GM21390 (cell line): ENCODE measurements around the gene TMC1.
"Not testable (repeated sequence)": the region's sequence is repeated elsewhere in the genome, so short reads cannot be mapped to it uniquely, and the experiment has no call there.

Experiments used
- ATAC-seq: cut with Tn5 transposase; IDR thresholded peaks from one replicate; pipeline ENCODE4 v1.9.1; 2021; ENCODE audit not compliant: unreplicated experiment

The TMC1 gene

DNA sequence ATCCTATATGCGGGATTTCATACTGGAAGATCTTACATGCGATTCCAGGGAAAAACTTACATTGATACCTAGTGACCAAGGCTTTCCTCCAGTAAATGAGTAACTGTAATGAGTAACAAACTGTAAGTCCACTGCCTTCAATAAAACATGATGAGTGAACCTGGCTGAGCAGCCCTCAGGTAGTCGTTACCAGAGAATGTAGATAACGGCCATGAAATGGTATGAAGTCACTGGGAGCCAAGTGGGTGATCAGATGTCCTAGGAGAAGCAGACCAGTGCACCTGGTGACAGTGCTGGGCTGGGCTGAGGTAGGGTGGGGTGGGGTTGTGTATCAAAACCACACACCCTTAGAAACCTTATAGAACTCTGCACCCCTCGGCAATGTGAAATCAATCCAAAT, 227.9 kb downstream of the TMC1 start:
- ATAC-seq = no peak

DNA sequence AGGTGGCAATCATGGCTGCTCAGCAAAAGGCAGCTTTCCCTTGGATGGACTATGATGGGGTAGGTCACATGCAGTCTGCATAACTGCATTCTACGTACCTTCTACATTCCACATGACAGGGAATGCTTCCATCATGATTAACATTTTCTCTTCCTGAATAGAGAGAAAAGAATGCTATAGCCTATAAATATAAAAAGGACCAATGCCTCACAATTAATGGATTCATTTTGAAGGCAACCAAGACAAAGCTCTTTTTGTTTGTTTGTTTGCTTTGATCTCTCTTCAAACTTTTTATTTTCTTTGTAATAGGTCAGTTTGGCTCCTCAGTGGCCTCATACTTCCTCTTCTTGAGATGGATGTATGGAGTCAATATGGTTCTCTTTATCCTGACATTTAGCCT, 230.1 kb downstream of the TMC1 start:
- no peak for ATAC-seq

- ATAC-seq = no peak
Measured at GRCh38 chr9:72753266-72753893, 232.0 kb downstream of the TMC1 start.

GRCh38 chr9:72755836-72756235, 234.4 kb downstream of the TMC1 start:
- no peak for ATAC-seq

DNA sequence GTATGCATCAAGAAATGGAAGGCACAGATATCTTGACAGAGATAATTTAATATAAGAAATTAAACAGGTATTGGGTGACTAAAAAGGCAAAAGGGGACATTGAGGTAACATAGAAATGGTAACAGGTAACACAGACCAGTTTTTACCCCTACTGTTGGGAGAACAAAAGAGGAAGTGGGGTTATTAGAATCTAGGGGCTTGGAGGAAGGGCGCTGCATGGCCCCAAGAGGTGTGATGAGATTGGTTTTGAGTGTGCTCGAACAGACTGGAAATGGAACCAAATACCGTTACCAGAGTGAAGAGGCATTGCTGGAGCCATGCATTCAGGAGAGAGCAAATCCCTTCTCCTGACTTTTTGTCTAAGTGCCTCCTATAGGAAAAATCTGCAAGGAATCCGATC, 237.5 kb downstream of the TMC1 start:
- ATAC-seq = no peak

- no peak for ATAC-seq
Measured at GRCh38 chr9:72763022-72763421, 241.6 kb downstream of the TMC1 start.

- no peak for ATAC-seq
Measured at GRCh38 chr9:72769546-72769945, 248.1 kb downstream of the TMC1 start.

- ATAC-seq = no peak
Measured at GRCh38 chr9:72772661-72773060, 251.3 kb downstream of the TMC1 start.

- peak; percentile 60 for ATAC-seq
Measured at GRCh38 chr9:72773570-72773969, 252.2 kb downstream of the TMC1 start.

GRCh38 chr9:72775570-72775969, 254.2 kb downstream of the TMC1 start:
- ATAC-seq = no peak

GRCh38 chr9:72779614-72780013, 258.2 kb downstream of the TMC1 start:
- no peak for ATAC-seq

DNA sequence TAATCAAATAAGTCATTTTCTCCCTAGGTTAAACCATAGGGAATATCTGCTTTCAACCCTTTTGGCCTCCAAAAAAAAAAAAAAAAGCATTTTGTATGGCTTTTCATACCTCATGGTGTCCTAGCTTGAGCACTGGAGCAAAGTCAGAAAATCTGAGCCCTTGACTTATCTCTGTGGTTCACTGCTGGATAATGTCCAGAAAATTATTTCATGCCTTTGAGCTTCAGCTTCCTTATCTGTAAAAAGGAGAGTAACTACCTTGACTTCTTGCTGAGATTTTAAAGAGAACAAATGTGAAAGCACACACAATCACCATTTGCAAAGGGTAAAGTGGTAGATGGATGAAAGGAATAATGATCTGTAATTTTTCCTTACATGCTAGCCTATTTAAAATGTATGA, 265.5 kb downstream of the TMC1 start:
- ATAC-seq = no peak

GRCh38 chr9:72788966-72789735, 267.7 kb downstream of the TMC1 start:
- no peak for ATAC-seq

DNA sequence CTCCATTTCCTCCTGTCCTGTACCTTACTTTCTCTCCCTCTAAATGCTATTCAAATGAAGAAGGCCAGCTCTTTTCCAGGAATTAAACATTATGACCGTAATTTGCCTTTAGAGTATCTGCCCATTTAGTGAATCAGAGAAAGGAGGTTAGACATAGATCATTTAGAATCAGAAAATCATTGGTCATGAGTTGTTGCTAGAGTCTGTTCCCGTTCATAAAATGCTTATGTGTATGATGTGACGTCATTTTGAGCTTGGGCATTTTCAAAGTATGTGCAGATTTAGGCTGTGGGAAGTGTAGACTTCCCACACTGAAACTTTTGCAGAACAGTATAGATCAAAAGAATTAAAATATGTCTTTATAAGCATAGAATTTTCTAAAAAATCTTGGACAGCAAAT, 268.5 kb downstream of the TMC1 start:
- ATAC-seq = no peak

- no peak for ATAC-seq
Measured at GRCh38 chr9:72790989-72791388, 269.6 kb downstream of the TMC1 start.

- no peak for ATAC-seq
Measured at GRCh38 chr9:72791436-72791835, 270.0 kb downstream of the TMC1 start.

DNA sequence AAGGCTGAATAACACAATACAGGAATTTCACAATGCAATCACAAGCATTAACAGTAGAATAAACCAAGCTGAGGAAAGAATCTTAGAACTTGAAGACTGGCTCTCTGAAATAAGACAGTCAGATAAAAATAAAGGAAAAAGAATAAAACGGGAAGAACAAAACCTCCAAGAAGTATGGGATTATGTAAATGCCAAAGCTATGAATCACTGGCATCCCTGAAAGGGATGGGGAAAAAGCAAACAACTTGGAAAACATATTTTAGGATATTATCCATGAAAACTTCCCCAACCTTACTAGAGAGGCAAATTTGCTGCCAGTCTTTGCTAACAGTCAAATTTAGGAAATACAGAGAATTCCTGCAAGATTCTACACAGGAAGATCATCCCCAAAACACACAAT, 273.5 kb downstream of the TMC1 start:
- no peak for ATAC-seq

DNA sequence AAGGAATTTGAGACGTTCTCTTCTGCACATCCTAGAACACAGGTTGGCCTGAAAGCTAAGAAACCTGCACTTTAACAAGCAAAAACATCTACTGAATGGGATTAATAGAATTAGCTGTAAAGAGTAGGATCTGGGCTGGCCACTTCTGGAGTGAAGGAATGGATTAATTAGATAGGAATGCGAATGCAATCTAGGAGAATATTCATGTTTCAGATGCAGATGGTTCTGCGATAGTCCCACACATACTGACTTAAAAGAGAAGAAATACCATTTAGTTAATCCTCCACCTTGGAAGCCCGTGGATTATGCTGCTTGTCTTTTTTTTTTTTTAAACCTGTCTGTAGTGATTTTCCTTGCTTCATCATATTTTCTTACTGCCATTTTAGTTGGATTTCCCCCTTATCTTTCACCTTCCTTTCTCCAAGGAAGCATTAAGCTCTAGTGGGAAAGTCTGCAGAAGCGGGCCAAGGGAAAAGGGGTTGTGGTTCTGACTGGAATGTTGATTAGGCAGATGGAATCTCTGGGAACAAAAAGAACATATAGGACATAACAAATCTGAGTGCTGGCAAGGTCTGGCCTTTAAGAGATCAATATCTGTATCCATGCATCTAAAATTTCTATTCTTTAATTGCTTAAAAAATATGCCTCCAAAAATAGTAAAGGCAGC, 279.1 kb downstream of the TMC1 start:
- no peak for ATAC-seq

GRCh38 chr9:72805238-72805637, 283.8 kb downstream of the TMC1 start:
- no peak for ATAC-seq

DNA sequence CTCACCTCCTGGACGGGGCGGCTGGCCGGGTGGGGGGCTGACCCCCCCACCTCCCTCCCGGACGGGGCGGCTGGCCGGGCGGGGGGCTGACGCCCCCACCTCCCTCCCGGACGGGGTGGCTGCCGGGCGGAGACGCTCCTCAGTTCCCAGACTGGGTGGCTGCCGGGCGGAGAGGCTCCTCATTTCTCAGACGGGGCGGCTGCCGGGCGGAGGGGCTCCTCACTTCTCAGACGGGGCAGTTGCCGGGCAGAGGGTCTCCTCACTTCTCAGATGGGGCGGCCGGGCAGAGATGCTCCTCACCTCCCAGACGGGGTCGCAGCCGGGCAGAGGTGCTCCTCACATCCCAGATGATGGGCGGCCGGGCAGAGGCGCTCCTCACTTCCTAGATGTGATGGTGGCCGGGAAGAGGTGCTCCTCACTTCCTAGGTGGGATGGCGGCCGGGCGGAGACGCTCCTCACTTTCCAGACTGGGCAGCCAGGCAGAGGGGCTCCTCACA, 285.0 kb downstream of the TMC1 start:
- ATAC-seq = not testable (repeated sequence)

DNA sequence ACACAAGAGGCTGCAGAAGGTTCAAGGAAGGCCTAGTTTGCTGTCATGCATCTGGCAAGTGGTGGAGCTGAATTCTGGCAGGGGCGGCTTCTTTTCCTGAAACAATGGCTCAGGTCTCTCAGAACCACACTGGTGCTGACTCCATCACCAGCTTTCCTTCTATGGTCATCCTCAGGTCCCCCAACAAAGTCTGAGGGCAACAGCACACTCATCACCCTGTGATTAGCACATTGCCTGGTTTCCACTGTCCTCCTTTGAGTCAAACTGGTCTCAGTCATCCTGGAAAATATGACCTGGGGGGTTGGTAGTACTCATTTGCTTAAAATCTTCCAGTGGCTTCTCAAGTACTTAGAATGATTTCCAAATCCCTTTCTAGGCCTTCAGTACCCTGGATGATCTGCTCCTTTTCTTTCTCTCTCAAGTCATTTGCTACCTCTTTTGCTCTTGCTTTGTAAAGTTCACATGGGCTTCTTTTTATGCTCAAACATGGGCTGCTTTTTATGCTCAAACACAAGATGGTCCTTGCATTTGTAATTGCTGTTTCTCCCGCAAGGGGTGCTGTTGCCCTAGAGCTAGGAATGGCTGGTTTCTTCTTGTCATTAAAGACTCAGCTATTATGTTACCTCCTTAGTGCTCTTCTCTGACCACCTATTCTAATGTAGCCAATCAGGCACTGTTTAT, 286.5 kb downstream of the TMC1 start:
- no peak for ATAC-seq

DNA sequence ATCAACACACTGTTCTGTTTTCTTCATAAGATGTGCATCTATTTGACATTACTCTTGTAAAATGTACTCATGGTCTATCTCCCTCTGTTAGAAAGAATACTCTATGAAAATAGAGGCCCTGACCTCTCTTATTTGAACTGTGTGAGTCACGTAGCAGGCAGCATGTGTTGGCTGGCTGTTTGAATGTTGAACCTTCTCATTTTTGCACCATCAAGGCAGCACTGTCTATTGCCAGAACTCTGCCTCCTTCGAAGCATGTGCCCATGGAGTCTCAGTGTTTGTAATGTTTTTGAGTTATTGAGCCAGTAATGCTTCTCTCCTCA, 287.0 kb downstream of the TMC1 start:
- ATAC-seq = no peak
